ENCODE results near the gene CDCA5. TPM values are rescaled to one million over a fixed set of nuclear protein-coding genes. Genes with fewer than 3 reads are reported as not detected.

Gene CDCA5
- total RNA-seq, 1 experiment from 2014 or later, result 72.1 TPM

DNA sequence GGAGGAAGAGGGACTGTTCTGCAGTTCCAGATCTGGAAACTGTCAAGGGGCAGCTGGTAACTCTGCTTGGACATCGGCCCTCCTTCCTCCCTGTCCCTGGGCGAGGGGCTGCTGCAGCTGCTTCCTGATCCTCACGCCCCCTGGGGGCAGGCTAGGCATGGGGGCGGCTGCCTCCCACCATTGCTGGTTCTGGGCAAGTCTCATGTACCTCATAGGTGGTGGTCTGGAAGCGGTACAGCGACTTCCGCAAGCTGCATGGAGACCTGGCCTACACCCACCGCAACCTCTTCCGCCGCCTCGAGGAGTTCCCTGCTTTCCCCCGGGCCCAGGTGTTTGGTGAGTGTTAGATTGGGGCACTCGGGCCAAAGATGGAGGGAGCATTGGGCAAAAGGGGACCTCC is 51.6 kb downstream of the CDCA5 start:
- no TSS peak for BruUV-seq (replicated peaks)
- intact Hi-C loops (cut with micrococcal nuclease), result no loop called here
- Histone ChIP-seq H3K36me3 (ENCODE audit: control insufficient read depth in 1 of 2, insufficient read depth in 2 of 2, low read length in 2 of 2) (no peaks in the 10 kb centered on the region), H4K20me1 (ENCODE audit: insufficient read depth) (no peaks in the 10 kb centered on the region), H3K4me3 (replicated peaks in 1 of 2; ENCODE audit: low read depth in 1 of 2, low read length in 2 of 2) (no peak overlapping the region), H2AFZ (ENCODE audit: low read depth, low read length, poor library complexity, severe bottlenecking) (no peak overlapping the region), H3K9me3 (ENCODE audit: control insufficient read depth in 1 of 2, insufficient read depth in 1 of 2, low read depth in 1 of 2, low read length in 2 of 2) (no peaks in the 10 kb centered on the region), H3K9me2 (ENCODE audit: insufficient read depth) (no peaks in the 10 kb centered on the region), H3K4me1 (ENCODE audit: control insufficient read depth in 1 of 2, insufficient read depth in 2 of 2, low read length in 2 of 2) (peaks cover 12 to 16% of the 10 kb centered on the region in 2 experiments; a peak in 3 of 4 replicates), H3K9ac (ENCODE audit: low read length) (no peak overlapping the region), H3K4me2 (ENCODE audit: low read length) (no peak overlapping the region), H3K27me3 (ENCODE audit: insufficient read depth, low read length) (no peaks in the 10 kb centered on the region), H3K27ac (ENCODE audit: low read depth, low read length) (no peak overlapping the region), H3K79me2 (ENCODE audit: insufficient read depth, low read length) (no peaks in the 10 kb centered on the region)
- no peak for TF ChIP-seq RAD21 (IDR thresholded peaks at IDR 0.05; ENCODE audit: low read depth)
- TF ChIP-seq, protein P1, sequence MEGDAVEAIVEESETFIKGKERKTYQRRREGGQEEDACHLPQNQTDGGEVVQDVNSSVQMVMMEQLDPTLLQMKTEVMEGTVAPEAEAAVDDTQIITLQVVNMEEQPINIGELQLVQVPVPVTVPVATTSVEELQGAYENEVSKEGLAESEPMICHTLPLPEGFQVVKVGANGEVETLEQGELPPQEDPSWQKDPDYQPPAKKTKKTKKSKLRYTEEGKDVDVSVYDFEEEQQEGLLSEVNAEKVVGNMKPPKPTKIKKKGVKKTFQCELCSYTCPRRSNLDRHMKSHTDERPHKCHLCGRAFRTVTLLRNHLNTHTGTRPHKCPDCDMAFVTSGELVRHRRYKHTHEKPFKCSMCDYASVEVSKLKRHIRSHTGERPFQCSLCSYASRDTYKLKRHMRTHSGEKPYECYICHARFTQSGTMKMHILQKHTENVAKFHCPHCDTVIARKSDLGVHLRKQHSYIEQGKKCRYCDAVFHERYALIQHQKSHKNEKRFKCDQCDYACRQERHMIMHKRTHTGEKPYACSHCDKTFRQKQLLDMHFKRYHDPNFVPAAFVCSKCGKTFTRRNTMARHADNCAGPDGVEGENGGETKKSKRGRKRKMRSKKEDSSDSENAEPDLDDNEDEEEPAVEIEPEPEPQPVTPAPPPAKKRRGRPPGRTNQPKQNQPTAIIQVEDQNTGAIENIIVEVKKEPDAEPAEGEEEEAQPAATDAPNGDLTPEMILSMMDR (IDR thresholded peaks at IDR 0.05 in 2 of 3, conservative IDR thresholded peaks at IDR 0.05 in 1 of 3; ENCODE audit: borderline replicate concordance in 1 of 3, insufficient read depth in 1 of 3, low read depth in 2 of 3, low read length in 2 of 3), result 0 out of 6 replicates have a peak, but pooled peaks of 1 of the 3 experiments have one; percentile 1
- ChIA-PET RAD21 (ENCODE audit: low non-redundant PET in 1 of 2, low total read pairs in 2 of 2, uncharacterized antibody in 2 of 2, unreplicated experiment in 2 of 2) (no interaction called here), CTCF (no interaction called here), POLR2A (no interaction called here)
- ATAC-seq, result no peak
- DNase-seq (ENCODE audit: low read depth, low spot score), result no peak

Small RNA genes lying within 50 kb of the gene (microRNA-seq; reads per million reads assigned to microRNA genes)
- gene MIR6751 (ENCODE audit: borderline number of aligned reads), result not detected

Other genes with a start within 250 kb of the CDCA5 start
- gene CDC42BPG, start 239.4 kb downstream of the CDCA5 start, total RNA-seq (2021; ENCODE audit: unreplicated experiment), result 30.1 TPM
- 48.1 TPM for gene EHD1, start 205.4 kb downstream of the CDCA5 start, total RNA-seq (2021; ENCODE audit: unreplicated experiment)
- 24.7 TPM for gene ATG2A, start 166.8 kb downstream of the CDCA5 start, total RNA-seq (2021; ENCODE audit: unreplicated experiment)
- 10.9 TPM for gene PPP2R5B, start 159.4 kb downstream of the CDCA5 start, total RNA-seq (2021; ENCODE audit: unreplicated experiment)
- not detected for gene GPHA2, start 148.1 kb downstream of the CDCA5 start, total RNA-seq (2021; ENCODE audit: unreplicated experiment)
- gene MAJIN, start 111.9 kb downstream of the CDCA5 start, total RNA-seq (2021; ENCODE audit: unreplicated experiment), result not detected
- 2.1 TPM for gene BATF2, start 87.1 kb downstream of the CDCA5 start, total RNA-seq (2021; ENCODE audit: unreplicated experiment)
- gene ARL2, start 69.9 kb downstream of the CDCA5 start, total RNA-seq (2021; ENCODE audit: unreplicated experiment), result 68.7 TPM
- 16.8 TPM for gene SNX15, start 56.6 kb downstream of the CDCA5 start, total RNA-seq (2021; ENCODE audit: unreplicated experiment)
- 36.9 TPM for gene SAC3D1, start 42.8 kb downstream of the CDCA5 start, total RNA-seq (2021; ENCODE audit: unreplicated experiment)
- gene NAALADL1, start 25.5 kb downstream of the CDCA5 start, total RNA-seq (2021; ENCODE audit: unreplicated experiment), result not detected
- gene ZFPL1, start 182 bp upstream of the CDCA5 start, total RNA-seq (2021; ENCODE audit: unreplicated experiment), result 35.3 TPM
- 89.5 TPM for gene VPS51, start 12.2 kb upstream of the CDCA5 start, total RNA-seq (2021; ENCODE audit: unreplicated experiment)
- 52.9 TPM for gene TM7SF2, start 27.8 kb upstream of the CDCA5 start, total RNA-seq (2021; ENCODE audit: unreplicated experiment)
- gene ZNHIT2, start 33.7 kb upstream of the CDCA5 start, total RNA-seq (2021; ENCODE audit: unreplicated experiment), result 18.8 TPM
- gene FAU, start 38.1 kb upstream of the CDCA5 start, total RNA-seq (2021; ENCODE audit: unreplicated experiment), result 1,073 TPM
- 77.5 TPM for gene MRPL49, start 38.3 kb upstream of the CDCA5 start, total RNA-seq (2021; ENCODE audit: unreplicated experiment)
- 45.9 TPM for gene SYVN1, start 50.5 kb upstream of the CDCA5 start, total RNA-seq (2021; ENCODE audit: unreplicated experiment)
- 1.2 TPM for gene SPDYC, start 86.2 kb upstream of the CDCA5 start, total RNA-seq (2021; ENCODE audit: unreplicated experiment)
- 279 TPM for gene CAPN1, start 97.9 kb upstream of the CDCA5 start, total RNA-seq (2021; ENCODE audit: unreplicated experiment)
- gene POLA2, start 177.9 kb upstream of the CDCA5 start, total RNA-seq (2021; ENCODE audit: unreplicated experiment), result 20.0 TPM
- 15.4 TPM for gene CDC42EP2, start 230.8 kb upstream of the CDCA5 start, total RNA-seq (2021; ENCODE audit: unreplicated experiment)
- 72.0 TPM for gene DPF2, start 249.8 kb upstream of the CDCA5 start, total RNA-seq (2021; ENCODE audit: unreplicated experiment)